ENCODE measurements around the gene UBALD2. TPM values are rescaled to one million over a fixed set of nuclear protein-coding genes. Genes with fewer than 3 reads are reported as not detected.
"Not testable (repeated sequence)": the region's sequence is repeated elsewhere in the genome, so short reads cannot be mapped to it uniquely, and the experiment has no call there.

UBALD2 gene
- total RNA-seq, 1 experiment from 2014 or later: 72.5 TPM

DNA sequence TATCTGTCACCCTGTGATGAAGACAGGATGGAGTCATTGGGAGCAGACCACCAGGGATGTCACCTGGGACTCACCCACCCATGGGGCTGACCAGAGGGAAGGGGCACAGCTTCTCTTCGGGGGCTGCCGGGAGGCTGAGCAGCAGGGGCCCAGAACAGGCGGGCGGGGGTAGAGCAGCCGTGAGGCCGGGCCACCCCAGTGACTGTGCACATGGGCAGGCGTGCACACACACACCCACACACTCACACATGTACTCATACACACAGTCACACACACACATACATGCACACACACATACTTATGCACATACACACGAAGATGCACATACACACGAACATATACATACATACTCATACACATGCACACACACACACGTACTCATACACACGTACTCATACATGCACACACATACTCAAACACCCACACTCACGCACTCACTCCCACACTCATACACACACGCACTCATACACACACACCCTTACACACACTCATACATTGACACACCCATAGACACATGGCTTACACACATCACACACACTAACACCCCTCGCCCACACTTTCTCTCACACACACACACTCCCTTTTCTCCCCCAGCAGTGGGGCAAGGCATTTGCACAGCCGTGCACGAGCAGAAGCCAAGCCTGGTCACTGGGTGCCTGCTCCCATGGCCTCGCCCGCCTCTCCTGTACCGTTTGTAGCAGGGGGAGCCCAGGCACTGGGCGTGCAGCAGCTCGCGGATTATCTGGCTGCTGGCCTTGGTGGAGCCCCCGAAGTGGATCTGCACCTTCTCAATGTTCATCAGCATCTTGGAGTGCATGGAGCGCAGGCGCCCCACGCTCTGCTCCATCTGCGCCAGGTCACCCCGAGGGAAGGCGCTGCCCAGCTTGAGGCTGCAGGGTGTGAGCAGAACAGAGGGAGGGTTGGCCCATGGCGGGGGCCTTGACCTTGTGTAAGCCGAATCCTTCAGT, 12.4 kb downstream of the UBALD2 start:
- no peak for DNase-seq (ENCODE audit: low spot score)

- no peak for DNase-seq (ENCODE audit: low spot score)
These were observed 13.2 kb downstream of the UBALD2 start for GRCh38 chr17:76278268-76278908.

- peak; percentile 91 for DNase-seq (ENCODE audit: low spot score)
These were observed 14.0 kb downstream of the UBALD2 start for GRCh38 chr17:76278952-76279741.

DNA sequence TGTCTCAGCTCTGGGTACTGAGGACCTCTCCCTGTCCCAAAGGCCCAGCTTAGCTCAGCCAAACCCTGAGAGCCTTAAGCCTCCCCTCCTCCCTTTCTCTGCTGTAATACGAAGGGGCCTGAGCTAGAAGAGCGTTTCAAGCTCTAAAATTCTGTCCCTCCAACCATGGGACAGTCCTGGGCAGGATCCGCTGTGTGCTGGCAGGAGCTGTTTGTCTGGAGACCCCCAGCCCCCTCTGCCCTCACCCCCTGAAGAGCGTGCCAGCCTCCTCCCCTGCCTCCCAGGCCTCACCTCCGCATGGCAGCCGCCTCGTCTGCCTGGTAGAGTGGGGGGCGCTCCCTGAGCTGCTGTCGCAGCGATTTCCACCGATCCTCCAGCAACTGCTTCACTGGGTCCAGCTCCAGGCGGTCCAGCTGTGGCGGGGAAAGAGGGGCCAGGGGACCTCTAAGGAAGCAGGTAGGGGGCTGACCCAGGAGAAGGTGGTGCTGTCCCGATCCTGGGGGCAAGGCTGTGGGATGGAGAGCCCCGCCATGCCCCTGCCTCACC, 14.7 kb downstream of the UBALD2 start:
- DNase-seq (ENCODE audit: low spot score): no peak

DNA sequence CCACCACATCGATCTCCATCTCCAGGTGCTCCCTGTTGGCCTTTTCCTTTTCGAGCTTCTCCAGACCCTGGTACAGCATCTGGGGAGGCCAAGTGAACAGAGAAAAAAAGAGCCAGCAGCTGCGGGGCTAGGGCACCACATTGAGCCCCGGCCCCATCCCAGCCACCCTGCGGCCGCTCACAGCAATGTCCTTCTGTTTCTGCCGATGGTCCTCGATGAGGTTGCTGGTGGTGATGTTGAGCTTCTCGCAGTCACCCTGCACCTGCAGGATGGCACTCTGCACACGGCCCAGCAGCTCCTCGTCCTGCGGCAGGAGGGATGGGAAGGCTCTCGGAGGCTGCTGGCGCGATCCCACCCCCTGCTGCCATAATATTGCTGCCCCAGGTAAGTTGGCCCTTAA, 15.5 kb downstream of the UBALD2 start:
- DNase-seq (ENCODE audit: low spot score): no peak

GRCh38 chr17:76281573-76282371, 16.6 kb downstream of the UBALD2 start:
- DNase-seq (ENCODE audit: low spot score): no peak

GRCh38 chr17:76292567-76292966, 27.4 kb downstream of the UBALD2 start:
- no peak for DNase-seq (ENCODE audit: low spot score)

DNA sequence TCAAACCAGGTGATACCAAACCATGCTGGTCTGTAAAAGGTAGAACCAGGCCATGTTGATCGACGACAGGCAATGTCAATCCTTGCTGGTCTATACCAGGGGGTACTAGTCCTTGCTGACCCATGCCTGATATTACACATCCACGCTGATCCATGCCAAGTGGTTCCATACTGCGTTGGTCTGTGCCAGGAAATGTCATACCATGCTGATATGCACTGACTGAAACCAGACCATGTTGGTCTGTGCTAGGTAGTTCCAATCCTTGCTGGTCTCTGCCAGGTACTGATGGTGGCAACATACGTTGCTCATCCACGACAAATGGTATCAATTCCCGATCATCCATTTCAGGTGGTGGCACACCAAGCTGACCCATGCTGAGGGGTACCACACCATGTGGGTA, 28.0 kb downstream of the UBALD2 start:
- no peak for DNase-seq (ENCODE audit: low spot score)

GRCh38 chr17:76296186-76296585, 31.0 kb downstream of the UBALD2 start:
- DNase-seq (ENCODE audit: low spot score): no peak

DNA sequence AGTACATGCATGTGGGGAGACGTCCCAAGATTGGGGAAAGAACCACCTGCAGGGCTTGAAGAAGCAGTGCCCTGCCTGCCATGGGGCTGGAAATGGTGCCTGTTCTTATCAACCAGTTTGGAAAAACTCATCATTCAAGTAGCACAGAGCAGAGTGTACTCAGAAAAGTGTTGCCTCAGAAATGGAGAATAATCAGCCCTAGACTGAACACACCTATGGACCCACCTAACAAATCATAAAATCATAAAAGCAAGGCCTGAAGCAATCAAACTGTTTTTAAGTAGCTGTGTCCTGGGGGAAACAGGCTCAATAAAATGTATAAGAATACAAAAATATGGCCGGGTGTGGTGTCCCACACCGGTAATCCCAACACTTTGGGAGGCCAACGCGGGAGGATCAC, 31.7 kb downstream of the UBALD2 start:
- DNase-seq (ENCODE audit: low spot score): no peak

DNA sequence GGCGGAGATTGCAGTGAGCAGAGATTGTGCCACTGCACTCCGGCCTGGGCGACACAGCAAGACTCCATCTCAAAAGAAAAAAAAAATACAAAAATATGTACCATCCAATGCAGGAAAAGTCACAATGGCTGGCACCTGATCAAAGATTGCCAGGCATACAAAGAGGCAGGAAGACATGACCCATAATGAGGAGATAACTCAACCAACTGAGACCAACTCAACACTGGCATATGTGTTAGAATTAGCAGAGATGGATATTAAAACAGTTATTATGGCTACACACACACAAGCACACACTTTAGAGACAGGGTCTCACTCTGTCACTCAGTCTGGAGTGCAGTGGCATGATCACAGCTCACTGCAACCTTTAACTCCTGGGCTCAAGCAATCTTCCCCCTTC, 32.3 kb downstream of the UBALD2 start:
- no peak for DNase-seq (ENCODE audit: low spot score)

- DNase-seq (ENCODE audit: low spot score): no peak
These were observed 39.3 kb downstream of the UBALD2 start for GRCh38 chr17:76304226-76305134.

GRCh38 chr17:76305135-76305454, 39.9 kb downstream of the UBALD2 start:
- DNase-seq (ENCODE audit: low spot score): not testable (repeated sequence)

- DNase-seq (ENCODE audit: low spot score): no peak
These were observed 42.3 kb downstream of the UBALD2 start for GRCh38 chr17:76307299-76307965.

- DNase-seq (ENCODE audit: low spot score): no peak
These were observed 42.8 kb downstream of the UBALD2 start, which contains the start of gene QRICH2 for GRCh38 chr17:76307966-76308338. Gene QRICH2 (minus strand): TSS chr17:76308276. CDS start chr17:76307998, 278 bp downstream.

- DNase-seq (ENCODE audit: low spot score): no peak
These were observed 44.3 kb downstream of the UBALD2 start for GRCh38 chr17:76309461-76309860.

- no peak for DNase-seq (ENCODE audit: low spot score)
These were observed 47.6 kb downstream of the UBALD2 start for GRCh38 chr17:76312735-76313134.

- DNase-seq (ENCODE audit: low spot score): no peak
These were observed 49.5 kb downstream of the UBALD2 start for GRCh38 chr17:76314392-76315227.
